Renal cortex interstitium (tissue), 11 donors: ENCODE results near the gene ZNF778. TPM values are rescaled to one million over a fixed set of nuclear protein-coding genes. Genes with fewer than 3 reads are reported as not detected.
A peak's percentile ranks its signal among the peaks of the same experiment; 100 is the strongest.

Source experiments
- DNase-seq, 11 donors: peaks; one replicate each; pipeline ENCODE4 v3.0.0-alpha.2; 2013; ENCODE audit warnings: low read depth in 9 of 11, low spot score in 4 of 11; ENCODE audit errors: extremely low read depth in 1 of 11
- polyA plus RNA-seq, 3 donors: library from polyadenylated mRNA; unstranded; fragments of 120-200 nt; gene quantifications; one replicate each; pipeline ENCODE4 v1.2.1, GENCODE V29; 2013; ENCODE audit not compliant: insufficient read length in 3 of 3

The ZNF778 gene
- polyA plus RNA-seq, 3 donors, result 6.7 to 8.4 (median 6.9) TPM

DNA sequence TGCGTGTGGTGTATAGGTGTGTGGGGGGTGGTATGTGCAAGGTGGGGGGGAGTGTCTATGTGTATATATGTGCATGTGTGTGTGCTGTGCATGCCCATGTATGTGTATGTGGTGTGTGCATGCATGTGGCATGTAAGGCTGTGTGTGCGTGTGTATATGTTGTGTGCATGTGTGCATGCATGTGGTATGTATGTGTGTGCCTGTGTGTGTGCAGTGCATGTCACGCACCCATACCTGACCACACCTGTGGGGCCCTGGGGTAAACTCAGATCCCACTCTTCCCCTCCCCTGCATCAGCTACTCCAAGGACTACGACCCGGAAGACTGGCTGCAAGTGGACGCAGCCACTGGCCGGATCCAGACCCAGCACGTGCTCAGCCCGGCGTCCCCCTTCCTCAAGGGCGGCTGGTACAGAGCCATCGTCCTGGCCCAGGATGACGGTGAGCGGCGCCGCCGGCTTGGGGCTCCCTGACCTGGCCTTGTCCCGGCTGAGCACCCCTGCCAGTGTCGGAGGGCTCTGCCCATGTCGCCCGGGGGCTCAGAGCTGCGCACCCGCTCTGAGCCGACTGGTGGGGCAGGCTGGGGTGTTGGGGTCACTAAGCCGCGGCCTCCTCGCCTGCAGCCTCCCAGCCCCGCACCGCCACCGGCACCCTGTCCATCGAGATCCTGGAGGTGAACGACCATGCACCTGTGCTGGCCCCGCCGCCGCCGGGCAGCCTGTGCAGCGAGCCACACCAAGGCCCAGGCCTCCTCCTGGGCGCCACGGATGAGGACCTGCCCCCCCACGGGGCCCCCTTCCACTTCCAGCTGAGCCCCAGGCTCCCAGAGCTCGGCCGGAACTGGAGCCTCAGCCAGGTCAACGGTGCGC is 26.2 kb upstream of the ZNF778 start:
- DNase-seq, result no peak

GRCh38 chr16:89191901-89192185 is 25.7 kb upstream of the ZNF778 start:
- DNase-seq, result no peak

DNA sequence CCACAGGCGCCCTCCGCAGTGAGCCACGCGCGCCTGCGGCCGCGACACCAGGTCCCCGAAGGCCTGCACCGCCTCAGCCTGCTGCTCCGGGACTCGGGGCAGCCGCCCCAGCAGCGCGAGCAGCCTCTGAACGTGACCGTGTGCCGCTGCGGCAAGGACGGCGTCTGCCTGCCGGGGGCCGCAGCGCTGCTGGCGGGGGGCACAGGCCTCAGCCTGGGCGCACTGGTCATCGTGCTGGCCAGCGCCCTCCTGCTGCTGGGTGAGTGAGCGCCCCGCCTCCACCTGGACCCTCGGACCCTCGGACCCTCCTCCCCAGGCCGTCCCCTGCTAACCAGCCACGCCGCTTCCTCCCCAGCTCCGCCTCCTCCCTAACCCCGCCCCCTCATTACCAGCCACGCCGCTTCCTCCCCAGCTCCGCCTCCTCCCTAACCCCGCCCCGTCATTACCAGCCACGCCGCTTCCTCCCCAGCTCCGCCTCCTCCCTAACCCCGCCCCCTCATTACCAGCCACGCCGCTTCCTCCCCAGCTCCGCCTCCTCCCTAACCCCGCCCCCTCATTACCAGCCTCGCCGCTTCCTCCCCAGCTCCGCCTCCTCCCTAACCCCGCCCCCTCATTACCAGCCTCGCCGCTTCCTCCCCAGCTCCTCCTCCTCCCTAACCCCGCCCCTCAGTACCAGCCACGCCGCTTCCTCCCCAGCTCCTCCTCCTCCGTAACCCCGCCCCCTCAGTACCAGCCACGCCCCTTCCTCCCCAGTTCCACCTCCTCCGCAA is 25.1 kb upstream of the ZNF778 start:
- DNase-seq, result peak in 1 of 11 donors; percentile 41

DNA sequence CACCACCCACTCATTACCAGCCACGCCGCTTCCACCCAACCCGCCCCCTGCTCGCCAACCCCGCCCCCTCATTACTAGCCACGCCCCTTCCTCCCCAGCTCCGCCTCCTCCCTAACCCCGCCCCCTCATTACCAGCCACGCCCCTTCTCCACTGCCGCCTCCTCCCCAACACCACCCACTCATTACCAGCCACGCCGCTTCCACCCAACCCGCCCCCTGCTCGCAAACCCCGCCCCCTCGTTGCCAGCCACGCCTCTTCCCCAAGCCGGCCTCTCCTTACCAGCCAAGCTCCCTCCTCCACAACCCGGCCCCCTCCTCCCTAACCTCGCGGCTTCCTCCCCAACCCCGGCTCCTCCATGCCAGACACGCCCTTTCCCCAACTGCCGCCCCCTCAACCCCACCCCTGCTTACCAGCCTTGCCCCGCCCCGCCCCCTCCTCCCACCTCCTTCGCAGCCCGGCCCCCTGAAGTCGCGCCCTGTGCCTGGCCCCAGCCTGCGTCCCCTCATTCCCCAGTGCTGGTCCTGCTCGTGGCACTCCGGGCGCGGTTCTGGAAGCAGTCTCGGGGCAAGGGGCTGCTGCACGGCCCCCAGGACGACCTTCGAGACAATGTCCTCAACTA is 24.4 kb upstream of the ZNF778 start:
- DNase-seq, result no peak

DNA sequence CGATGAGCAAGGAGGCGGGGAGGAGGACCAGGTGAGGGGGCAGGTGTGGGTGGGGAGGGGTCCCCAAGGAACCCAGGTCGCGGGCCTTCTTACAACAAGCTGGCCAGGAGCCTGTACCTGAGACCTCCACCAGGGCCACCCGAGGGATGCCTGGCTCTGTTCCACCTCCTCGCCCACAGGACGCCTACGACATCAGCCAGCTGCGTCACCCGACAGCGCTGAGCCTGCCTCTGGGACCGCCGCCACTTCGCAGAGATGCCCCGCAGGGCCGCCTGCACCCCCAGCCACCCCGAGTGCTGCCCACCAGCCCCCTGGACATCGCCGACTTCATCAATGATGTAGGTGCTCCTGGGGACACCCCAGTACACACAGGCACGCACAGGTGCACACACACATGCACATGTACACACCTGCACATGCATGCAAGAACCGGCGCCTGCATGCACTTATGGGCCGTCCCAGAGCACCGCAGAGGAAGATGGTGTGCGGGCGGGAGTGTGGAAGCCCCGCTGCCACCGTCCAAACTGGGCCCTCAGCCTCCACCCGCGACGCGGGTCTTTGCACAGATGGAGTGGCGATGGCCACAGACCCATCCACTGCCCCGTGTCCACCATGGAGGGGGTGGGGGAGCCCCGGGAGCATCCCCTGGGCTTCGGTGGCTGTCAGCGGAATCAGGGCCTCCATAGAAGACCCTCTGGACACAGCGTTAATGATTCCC is 23.8 kb upstream of the ZNF778 start:
- no peak for DNase-seq

DNA sequence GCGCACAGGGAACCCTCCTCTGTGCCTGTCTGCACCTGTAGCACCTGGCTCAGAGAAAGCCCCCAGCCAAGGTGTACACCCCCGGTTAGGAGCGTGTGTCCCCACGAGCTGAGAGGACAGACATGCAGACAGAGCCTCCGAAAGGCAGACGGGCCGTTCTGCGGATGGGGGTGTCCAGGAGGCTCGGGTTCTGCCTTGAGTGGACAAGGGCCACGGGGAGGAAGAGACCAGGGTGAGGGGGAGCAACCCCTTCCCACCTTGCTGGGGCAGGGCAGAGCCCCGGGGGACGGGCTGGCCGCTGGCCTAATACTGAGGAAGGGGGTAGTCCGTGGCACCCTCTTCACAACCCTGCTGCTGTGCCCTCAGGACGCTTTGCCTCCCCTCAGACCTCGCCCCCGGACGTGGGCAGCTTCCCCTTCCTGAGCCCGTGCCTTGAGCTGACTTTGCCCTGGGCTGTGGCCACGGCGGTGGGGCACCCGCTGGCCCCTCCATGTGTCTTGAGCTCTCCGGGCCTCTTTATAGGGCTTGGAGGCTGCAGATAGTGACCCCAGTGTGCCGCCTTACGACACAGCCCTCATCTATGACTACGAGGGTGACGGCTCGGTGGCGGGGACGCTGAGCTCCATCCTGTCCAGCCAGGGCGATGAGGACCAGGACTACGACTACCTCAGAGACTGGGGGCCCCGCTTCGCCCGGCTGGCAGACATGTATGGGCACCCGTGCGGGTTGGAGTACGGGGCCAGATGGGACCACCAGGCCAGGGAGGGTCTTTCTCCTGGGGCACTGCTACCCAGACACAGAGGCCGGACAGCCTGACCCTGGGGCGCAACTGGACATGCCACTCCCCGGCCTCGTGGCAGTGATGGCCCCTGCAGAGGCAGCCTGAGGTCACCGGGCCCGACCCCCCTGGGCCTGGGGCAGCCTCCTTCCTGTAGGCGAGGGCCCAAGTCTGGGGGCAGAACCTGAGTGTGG is 22.9 kb upstream of the ZNF778 start:
- DNase-seq, result no peak

DNA sequence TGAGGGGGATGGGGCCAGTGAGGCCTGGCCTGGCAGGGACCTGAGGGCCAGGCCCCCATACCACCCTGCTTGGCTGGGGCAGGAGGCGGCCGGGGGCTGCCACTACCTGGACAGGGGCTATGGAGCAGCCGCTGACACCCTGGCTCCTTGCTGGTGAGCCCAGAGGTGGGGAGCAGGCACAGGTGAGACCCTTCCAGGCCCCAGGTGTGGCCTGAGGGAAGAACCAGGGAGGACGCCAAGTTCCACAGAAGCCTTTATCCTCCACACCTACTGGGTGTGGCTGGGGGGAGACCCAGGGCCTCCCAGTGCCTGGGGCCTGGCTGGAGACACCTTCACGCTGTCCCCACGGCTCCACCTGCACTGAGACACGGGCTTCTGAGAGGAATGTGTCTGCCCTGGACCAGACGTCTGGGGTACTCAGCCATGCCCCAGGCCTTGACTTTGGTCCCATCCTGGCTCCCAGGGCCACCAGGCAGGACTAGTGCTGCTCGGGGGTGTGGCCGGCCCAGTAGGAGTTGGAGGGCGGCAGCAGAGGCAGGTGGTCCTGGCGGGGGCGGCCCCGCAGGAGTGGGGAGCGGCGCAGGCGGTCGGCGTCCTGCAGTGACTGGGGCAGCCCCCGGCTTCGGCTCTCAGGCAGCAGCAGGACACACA is 21.9 kb upstream of the ZNF778 start:
- no peak for DNase-seq

DNA sequence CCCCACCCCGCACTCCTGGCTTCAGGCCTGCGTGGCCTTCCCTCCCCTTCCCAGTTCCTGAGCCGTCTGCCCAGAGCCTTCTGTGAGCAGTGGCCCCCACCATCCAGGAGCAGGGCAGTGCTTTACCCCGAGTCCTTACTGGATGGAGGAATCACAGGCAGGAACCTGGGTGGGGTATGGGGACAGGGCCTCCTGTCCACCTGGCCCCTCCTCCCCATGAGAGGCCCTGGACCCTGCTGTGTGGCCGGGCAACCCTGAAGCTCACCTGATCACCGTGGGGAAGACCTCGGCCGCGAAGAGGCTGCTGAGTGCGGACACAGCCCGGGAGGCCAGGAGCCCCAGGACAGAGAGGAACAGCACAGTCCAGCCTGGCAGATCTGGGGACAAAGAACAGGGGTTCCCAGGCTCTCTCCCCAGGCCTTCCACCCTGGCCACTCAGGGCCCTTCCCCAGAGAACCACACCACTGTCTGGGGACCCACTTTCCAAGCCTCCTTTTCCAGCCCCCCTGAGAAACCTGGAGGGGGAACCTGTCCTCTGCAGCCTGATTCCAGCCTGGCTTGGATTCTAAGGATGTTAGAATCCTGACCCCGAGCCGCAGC is 20.4 kb upstream of the ZNF778 start:
- DNase-seq, result no peak

- no peak for DNase-seq
Observed at GRCh38 chr16:89197633-89198416, 19.7 kb upstream of the ZNF778 start.

- DNase-seq, result no peak
Observed at GRCh38 chr16:89198417-89199240, 18.9 kb upstream of the ZNF778 start.

DNA sequence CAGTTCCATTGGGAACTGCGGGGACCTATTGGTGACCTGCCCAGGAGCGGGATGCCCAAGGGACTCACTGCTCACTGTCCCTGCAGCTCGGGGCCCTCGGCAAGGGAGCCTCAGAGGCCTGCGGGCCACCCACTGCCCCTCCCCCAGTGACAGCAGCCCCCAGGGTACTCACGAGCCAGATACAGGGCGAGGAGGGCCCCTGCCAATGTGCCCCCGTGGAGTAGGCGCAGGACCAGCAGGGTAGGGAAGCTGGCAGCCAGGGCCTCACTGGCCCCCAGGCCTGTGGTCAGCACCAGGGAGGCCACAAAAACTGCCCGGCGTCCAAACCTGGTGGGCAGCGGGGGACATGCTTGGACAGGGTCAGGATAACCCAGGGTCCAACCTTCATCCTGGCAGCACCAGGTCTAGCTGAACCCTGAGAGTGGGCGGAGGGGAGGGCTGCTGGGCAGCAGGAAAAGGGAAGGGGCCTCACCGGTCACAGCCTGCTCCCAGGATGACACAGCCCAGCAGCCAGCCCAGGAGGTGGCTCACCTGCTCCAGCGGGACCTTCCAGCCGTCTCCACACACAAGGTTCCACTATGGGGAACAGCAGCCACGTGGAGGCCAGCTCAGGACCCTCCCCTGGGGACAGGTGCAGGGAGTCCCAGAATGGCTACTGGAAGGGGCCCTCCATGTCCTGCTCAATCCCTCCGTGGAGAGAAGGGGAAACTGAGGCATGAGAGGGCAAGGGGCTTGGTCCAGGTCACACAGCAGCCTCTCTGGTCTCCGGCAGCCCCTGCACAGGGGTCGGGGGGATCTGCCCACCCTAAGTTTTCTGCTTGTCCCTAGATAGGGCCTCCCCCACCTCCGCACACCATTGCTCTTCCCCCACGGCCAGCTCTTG is 18.0 kb upstream of the ZNF778 start:
- no peak for DNase-seq

GRCh38 chr16:89200124-89200849 is 17.2 kb upstream of the ZNF778 start, which contains the start of gene SLC22A31:
TSS of gene SLC22A31 (minus strand) at chr16:89200537. CDS start at chr16:89200501, 36 bp downstream.
- DNase-seq, result no peak

DNA sequence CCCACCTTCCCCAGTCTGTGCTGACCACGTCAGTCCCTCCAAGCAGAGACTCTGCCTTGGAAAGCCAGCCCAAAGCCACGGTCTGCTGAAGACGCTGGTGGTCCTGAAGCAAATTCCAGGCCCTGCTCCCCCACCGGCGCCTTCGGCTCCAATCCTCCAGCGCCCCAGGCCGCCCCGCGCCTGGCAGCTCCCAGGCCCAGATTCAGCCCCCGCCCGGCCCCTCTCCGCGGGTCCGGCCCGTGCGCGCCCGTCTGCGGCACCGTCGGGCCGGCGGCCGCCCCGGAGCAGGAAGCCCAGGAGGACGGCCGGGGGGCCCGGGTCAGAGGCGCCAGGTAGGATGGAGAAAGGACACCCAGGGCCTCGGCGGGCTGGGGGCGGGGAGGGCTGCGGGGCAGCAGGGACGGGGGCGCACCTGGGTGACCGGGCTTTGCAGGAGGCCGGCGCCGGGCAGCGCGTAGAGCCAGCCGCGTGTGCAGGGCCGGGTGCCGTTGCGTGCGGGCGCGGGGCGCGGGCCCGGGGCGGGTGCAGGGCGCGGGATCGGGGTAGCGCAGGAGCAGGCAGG is 16.6 kb upstream of the ZNF778 start:
- no peak for DNase-seq
